Transverse colon (tissue), 3 donors: ENCODE measurements around the gene ANO5.

ENCODE experiments used
- POLR2A ChIP-seq: fragments of 450-650 bp; IDR thresholded peaks from one replicate; pipeline ENCODE4 v1.6.1; 2016; ENCODE audit warnings: antibody characterized with exemption, mild to moderate bottlenecking, moderate library complexity
- TF ChIP-seq, protein P1 (sequence below), 5 experiments: fragments of 200-600 bp in 3 of 5; fragments of 450-650 bp in 2 of 5; sonication (generic) in 3 of 5; IDR thresholded peaks; 1 replicate in 2 of 5; 2 replicates in 3 of 5; pipeline ENCODE4 v1.5.1; 2016 to 2017; ENCODE audit warnings: antibody characterized with exemption in 5 of 5, inconsistent platforms in 3 of 5, mild to moderate bottlenecking in 2 of 5, moderate library complexity in 1 of 5

GRCh38 chr11:22194907-22195306, 2.0 kb downstream of the ANO5 start:
- TF ChIP-seq, protein P1, sequence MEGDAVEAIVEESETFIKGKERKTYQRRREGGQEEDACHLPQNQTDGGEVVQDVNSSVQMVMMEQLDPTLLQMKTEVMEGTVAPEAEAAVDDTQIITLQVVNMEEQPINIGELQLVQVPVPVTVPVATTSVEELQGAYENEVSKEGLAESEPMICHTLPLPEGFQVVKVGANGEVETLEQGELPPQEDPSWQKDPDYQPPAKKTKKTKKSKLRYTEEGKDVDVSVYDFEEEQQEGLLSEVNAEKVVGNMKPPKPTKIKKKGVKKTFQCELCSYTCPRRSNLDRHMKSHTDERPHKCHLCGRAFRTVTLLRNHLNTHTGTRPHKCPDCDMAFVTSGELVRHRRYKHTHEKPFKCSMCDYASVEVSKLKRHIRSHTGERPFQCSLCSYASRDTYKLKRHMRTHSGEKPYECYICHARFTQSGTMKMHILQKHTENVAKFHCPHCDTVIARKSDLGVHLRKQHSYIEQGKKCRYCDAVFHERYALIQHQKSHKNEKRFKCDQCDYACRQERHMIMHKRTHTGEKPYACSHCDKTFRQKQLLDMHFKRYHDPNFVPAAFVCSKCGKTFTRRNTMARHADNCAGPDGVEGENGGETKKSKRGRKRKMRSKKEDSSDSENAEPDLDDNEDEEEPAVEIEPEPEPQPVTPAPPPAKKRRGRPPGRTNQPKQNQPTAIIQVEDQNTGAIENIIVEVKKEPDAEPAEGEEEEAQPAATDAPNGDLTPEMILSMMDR (IDR thresholded peaks at IDR 0.05): no peak
- TF ChIP-seq POLR2A: no peak
